ENCODE data around the gene GUCY2F.

The GUCY2F gene

DNA sequence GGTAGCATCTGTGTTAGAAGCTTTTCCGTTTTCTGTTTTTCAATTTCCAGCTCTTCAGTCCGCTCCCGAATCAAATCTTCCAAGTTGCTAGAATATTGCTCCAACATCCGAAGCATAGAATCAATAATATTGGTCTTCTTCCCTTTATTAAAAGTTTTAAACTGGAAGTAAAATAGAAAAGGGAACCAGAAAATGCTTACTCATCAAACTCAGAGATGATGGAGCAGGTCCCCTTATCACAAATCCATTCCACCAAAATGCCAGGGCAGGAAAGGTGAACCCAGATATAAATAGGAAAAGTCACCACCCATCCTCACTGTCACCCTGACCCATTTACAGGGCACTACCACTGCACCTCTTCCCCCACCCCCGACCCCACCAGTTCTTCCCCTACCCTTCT, 89.0 kb downstream of the GUCY2F start:
- no peak for DNase-seq

DNA sequence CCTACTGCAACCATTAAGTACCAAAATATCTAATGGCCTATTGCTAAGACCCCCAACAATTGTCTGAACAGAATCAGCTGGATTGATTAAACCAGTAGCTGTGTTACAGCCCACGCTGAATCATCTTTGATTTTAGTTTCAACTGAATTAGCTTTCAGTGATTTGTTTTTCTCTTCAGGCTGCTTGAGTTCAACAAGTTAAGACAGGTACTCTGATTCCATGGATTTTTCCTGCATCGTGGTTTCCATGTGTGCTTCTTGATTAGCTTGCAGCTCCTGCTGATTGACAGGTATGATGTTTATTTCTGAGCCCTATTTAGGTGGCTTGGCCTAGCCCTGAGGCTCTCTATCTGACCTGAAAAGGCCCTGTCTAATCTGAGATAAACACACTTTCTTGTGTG, 91.3 kb downstream of the GUCY2F start:
- DNase-seq: no peak

DNA sequence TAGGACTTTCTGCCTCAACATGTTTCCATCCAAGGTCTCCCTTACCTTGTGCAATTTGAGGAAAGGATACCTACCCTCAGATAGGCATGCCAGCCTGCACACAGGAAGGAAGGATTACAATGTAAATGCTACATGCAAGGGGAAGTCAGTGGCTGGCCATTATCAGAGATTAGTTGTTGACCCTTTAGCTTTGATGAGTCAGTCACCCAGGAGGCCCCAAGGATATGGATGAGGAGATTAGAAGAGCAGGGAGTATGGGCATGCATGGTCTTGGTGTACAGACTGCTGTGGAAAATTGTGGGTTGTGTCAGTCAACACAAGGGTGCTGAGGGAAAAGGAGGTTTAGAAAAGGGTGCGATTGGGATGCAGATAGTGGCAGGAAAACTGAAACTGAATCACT, 92.0 kb downstream of the GUCY2F start:
- no peak for DNase-seq

DNA sequence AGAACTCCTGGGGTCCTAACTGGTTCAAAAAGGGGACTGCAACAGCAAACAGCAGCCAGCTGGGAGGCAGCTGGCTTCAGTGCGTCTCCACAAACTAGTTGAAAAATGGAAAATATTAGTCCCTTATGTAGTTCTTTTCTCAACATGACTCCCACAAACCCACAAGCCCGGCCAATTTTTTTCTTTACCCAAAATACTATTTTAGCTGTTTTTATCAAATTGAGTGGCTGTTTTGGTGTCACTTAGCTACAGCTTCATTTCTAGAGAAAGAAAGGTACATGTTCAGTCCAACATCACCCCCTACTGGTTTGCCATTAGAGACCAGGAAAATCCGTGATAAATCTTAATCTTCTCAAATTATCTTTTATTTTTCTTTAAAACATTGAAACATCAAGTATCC, 97.2 kb downstream of the GUCY2F start:
- DNase-seq: peak in 1 of 2 experiments; percentile 0

DNA sequence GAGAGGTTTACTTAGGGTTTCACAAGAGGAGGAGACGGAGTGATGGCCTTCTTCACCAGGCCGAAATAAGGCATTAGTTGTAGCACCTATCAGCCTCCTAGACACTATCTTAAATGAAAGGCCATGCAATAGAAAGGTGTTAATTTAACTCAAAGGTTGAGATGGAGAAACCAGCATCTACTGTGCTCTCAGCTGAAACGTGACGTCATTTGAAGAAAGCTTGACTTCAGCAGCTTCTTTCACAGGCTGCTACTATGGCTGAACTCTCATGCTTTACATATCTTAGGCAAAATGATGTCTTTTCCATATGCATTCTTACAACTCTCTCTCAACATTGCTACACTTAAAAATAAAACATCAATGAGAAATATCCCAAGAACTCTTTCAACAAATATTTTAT, 99.6 kb downstream of the GUCY2F start:
- DNase-seq: no peak

DNA sequence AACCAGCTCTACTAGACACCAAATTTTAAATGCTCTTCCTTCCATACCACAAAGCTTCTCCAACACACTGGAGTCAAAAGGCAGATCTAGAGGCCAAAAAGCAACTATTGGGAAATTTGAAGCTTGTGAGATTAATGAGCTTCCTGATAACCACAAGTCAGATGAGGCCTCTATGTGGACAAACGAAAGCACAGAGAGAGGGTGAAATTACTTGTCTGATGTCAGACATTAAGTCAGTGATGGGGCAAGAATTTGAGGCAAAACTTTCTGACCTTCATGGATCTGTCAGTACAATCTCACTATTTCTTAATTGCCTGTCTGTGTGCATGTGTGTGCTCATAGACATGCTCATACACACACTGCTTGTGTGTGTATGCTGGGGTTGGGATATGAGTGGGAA, 103.6 kb downstream of the GUCY2F start:
- no peak for DNase-seq

DNA sequence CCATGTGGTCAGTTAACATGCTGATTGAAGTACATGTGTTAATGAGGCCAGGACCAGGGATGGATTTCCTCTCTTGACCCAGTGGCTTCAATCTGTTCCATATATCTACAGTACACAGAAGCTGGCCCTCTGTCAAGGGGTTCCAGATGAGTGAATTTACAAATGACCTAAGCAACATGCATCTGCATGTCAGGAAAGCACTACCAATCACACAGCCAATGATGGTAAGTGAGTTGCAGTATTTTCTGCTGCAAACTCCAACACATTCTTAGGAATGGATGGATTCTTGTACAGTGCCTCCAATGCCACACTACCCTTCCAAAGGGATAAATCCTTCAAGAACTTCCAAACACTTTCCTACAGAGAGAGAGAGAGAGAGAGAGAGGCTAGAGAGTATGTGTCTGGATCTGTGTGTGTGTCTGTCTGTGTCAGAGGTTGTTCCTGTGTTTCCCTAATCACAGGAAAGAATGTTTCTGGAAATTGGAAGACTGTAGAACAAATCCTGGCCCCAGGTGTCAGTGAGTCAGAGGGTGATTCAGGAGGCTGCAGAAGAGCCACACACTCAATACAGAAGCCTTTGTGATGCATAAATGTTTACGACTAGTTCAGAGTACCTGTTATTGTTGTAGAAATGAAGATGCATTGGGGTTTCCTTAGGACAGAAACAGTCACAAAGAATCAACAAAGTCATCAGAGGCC, 107.5 kb downstream of the GUCY2F start:
- no peak for DNase-seq

DNA sequence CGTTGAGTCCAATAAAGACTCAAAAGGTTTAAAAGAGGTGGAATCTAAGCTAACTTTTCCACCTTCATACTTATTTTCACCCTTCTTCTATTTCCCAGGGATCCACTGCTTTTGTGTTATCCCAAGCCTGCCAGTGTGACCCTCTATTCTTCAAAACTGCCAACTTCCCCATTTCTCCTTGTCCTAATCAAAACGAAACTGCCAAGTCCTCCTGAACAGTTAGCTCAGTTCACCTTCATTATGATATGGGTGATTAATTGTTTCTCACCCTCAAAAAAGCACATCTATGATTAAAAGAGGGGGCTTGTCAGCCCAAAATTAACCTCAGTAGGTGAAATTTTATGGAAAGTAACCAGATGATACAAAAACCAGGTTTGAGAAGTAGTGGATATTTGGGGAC, 108.4 kb downstream of the GUCY2F start:
- DNase-seq: no peak

DNA sequence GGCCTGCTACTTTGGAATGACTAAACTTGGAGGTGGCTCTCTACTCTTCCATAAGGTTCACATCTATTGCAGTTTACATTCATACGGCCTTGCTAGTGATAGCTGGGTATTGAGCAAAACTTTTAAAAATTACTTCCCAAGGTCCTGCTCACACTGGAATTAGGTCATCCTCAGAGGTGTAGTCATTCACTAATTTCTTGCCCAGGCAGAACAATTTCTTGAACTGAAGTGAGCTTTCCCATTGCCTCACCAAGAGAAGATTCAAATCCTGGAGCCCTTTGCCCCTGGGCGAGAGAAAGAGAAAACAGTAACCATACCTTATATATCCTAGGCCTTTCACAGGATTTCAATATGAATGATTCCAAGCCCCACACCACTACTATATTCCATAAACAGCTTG, 109.2 kb downstream of the GUCY2F start:
- no peak for DNase-seq

DNA sequence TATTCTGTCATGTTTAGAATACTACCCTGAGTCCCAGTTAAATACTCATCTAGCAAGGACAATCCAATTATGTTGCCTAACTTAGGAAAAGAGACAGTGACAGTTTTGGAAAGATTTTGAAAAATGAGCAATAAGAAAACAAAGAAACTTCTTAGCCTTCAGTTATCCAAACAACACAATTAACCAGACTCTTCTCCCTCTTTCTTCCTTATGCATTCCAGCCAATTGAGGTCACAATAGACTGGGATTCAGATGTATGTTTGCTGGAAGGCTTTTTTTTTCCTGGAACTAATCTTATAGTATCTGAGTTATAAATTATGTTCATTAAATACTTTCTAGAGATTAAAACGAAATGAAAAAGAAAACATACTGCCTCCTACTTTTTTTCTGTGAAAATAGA, 109.6 kb downstream of the GUCY2F start:
- DNase-seq: no peak

DNA sequence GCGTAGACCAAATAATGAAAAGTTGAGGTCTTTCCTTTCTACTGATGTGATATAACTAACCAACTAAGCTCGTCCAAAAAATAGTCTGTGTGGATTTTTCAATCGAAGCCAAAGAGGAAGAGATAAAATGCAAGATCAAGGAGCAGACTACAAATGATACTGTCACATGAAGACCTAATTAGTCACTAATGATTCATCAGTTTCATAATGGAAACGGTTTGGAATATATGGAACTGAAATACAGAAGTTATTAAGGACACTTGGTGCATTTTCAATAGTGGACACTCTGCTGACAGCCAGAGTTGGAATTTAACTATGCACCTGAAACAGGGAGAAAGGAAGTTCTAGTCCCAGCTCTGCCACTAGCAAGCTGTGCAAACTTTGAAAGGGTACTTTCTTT, 119.8 kb downstream of the GUCY2F start:
- DNase-seq: no peak

DNA sequence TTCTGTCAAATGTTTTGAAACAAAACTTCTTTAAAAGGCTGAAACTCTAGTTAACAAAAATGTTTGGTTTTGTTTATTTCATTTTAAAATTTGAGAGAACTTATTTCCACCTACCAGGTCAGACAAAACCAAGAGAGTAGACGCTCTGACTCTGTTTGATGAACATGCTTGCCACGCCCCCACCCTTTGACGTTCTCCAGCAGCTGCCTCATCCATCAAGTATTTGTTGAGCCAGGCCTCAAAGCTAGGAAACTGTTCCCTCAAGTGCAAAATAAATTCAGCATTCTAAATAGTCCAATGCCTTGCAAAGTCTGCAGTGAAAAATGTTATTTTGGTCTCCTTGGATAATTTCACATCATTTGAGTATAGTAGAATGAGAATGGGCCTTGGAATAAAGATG, 121.6 kb downstream of the GUCY2F start:
- DNase-seq: no peak

DNA sequence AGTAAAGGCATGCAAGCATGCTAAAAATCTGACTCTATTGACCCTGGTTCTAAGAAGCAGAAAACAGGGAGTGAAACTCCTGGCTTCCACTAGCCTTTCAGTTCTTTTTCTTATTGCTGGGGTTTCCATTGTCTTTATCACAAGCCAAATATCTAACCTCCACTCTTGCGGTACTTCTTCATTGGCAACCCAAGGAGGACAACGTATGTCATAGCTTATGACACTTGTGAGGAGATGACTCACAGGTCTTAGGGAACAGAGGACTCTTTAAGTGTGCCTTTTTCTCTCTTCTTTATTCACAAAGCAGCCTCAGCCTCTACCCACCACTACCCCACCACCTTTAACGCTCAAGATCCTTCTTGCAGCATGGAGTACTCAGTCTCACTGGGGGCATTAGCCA, 124.2 kb downstream of the GUCY2F start:
- no peak for DNase-seq

DNA sequence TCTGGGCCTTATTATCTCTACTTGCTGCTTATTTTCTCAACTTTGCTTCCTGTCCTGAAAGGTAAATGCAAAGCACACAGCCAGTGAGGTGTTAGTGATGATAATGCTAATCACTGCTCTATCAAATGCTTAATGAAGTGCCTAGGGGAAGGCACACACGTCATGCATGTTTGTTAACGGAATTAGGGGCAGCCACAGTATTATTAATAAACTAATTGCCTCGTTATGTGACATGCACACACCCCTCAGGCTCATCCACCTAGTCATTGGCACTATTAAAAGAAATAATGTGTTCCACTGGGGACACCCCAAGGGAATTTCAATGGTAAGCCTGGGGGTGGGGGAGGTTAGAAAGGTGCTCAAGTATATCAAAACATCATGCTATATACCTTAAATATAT, 125.2 kb downstream of the GUCY2F start:
- no peak for DNase-seq

DNA sequence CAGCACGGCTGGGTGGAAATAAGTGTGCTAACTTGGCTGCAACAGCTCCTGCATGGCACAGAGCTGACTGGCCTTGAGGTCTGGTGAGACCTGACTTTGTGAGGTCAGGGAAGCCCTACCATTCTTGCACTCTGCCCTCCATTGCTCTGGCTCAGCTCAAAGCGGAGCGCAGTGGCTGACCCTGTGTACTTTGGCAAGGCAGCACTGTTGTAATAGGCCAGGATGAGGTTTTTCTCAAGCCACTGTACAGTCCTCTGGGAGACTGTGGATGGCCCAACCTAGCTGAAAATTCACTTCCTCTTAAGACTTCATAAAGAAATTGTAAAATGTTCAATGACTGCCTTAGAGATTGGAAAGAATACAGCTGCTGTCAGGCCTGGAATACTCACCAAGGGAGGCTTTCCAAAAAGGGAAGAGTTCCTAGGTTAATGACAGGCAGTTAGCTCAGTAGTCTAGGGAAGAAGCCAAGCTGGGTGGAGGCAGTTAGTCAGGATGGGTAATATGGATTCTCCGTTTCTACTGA, 129.8 kb downstream of the GUCY2F start:
- DNase-seq: no peak

DNA sequence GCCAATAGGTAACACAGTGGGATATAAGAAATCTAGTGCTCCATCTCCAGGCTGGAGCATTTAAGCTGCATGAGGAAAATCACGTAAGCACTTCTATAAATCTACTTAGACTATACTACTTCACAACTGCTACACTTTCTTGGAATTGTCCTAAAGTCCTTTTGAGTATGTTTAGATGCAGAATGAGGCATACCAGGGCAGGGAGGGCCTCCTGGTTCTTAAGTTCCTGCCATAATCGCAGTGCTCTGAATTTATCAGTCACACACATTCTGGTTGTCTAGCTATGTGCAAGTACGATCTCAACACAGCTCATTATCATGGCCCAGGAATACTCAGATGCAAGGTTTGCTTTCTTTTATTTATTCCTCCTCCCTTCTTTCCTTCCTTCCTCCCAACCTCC, 130.3 kb downstream of the GUCY2F start:
- DNase-seq: no peak

DNA sequence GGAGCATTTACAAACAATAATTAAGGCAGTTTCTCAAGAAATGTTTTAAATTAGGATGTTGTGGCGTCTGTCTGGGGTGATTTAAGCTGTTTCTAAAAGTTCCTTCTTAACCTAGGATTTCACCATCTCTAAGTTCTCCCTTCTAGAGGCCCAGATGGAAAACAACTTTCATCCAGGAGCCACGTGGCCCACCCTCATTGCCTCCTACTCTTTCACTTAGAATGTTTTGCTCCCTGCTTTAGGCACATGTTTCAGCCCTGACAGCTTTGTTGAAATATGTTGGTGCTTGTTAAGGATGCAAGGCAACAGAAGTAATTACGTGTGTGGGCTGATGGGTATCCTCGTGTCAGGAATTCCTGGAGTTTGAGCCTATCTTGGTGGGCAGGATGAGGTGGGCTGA, 131.3 kb downstream of the GUCY2F start:
- no peak for DNase-seq

DNA sequence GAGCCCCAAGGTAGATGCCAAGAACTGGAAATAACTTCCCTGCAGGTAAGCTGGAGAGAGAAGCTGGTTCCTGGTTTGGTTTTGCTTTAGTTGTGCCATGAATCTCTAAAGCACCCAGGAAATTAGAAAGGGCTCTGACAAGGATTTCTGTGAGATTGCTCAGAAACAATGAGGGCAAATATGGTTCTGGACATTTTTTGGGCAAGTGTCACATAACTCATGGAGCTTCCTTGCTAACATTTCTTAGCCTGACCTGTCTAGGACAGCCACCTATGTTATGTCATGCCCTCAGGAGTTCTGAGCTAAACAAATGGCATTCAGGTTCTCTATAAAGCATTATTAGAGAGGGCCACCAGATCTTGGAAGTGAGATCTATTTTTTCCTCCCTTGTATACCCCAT, 131.8 kb downstream of the GUCY2F start:
- no peak for DNase-seq

DNA sequence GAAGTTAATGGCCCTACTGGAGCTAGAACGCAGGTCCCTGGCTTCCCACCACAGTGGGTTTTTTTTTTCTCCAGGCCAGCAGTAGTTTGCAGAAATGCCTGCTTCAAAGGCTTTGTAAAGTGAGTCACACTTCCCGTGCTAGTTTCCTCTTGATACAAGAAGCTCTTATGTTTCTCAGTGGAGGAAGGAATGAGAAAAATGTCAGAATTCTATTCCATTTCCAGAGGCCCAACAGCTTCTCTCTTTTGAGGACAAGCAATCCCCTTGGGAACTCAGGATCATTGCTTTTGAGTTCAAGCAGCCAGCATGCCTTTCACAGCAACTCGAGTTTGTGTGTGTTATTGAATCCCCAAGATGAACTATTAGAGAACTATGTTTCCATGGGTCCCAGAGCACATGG, 134.3 kb downstream of the GUCY2F start:
- no peak for DNase-seq

DNA sequence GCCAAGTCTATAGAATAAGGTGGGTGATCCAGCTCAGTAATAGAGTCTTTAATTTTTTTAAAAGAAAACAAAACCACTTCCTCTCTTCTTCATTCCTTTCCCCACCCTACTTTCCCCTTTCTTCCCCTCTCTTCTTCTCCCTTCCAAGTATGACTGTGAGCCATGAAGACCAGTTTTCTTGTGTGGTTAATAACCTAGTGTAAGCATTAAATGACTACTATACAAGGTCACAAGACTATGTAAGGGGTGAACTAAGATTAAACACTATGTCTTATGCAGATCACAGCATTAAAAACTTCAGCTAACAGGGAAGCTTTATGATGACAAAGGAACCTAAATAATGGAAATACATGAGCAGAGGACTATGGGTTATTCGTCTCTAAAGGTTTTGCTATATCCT, 135.4 kb downstream of the GUCY2F start:
- DNase-seq: no peak

DNA sequence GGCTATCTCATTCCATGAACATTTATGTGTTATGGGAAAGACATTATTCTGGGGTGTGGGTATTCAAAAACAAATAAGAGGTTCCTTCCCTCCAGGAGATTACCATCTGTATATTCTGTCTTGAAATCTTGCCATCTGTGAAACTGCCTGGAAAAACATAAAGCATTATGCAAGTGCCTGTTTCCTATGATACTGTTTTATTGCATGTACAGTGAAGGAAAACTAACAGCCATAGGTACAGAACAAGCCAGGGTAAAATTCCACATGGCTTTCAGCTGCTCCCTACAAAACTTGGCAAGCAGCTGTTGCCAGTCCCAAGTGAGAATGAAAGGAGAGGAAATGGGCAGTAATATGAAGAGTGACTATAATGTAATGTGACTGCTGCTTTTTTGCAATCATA, 136.0 kb downstream of the GUCY2F start:
- no peak for DNase-seq

DNA sequence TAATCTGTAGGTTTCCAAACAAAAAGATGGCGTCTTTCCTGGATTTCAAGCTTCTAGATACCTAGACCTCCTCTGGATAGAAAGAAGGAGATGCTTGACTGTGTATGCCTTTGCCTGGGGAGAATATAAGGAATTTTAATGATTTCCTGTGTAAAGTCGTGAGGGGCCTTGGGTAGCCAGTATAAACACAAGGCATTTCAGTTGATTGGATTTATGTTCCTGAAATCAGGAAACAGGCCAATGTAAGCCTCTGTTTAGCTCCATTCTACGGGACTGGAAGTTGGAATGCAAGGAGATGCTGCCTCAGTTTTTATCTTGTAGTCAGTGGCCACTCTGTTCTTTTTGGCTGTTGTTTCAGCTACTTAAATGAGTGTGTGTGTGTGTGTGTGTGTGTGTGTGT, 137.2 kb downstream of the GUCY2F start:
- DNase-seq: no peak

DNA sequence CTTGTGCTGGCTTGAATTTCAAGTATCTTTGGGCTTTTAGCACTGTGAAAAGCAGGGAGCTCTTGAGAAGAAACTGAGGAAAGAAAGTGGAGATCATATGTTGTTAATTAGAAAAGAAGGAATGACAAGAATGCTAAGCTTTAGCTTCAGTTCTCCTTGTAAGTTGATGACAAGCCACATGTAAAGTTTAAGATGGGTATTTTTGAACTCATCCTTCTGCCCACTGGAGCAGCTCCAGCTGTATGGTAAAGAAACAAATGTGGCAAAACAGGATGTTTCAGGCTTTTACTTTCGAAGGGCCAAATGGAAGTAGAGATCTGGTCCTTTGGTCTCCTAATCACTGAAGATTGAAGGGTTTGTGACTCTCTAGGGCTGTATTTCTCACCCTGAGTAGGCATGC, 137.8 kb downstream of the GUCY2F start:
- DNase-seq: no peak

DNA sequence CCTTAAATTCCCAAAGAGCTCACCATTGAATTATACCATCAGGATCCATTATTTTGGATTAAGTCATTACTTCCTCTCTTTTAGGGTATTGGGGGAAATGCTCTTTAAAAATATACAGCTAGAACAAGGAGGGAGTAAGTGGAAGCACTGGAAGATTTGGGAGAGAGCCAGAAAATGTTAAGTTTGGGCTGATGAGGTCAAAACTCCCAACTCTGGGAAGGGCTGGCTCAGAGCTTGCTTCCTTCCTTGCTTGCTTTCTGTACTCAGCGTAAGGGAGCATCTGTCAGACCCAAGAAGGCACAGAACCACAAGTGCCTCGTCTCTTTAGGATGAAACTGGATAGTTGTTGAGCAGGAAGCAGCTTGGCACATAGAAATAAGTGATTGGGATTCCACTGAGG, 138.2 kb downstream of the GUCY2F start:
- no peak for DNase-seq

DNA sequence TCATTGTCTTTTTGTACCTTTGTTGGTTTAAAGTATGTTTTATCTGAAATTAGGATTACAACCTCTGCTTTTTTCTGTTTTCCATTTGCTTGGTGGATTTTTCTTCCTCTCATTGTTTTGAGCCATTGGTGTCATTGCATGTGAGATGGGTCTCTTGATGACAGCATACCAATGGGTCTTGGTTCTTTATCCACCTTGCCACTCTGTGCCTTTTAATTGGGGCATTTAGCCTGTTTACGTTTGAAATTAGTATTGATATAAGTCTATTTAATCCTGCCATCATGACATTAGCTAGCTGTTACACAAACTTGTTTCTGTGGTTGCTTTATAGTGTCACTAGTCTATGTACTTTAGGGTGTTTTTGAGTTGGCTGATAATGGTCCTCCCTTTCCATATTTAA, 145.7 kb downstream of the GUCY2F start:
- no peak for DNase-seq

DNA sequence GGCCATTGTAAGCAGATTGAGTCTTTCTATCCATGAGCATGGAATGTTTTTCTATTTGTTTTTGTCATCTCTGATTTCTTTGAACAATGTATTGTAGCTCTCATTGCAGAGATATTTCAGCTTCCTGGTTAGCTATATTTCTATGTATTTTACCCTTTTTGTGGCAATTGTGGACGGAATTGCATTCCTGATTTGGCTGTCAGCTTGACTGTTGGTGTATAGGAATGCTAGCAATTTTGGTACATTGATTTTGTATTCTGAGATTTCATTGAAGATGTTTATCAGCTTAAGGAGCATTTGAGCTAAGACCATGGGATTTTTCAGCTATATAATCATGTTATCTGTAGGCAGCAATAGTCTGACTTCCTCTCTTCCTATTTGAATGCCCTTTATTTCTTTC, 154.6 kb downstream of the GUCY2F start:
- no peak for DNase-seq
